GM18909 (cell line): ENCODE data around the gene OR11H12.
"Not testable (repeated sequence)": the region's sequence is repeated elsewhere in the genome, so short reads cannot be mapped to it uniquely, and the experiment has no call there.

Experiments used
- ATAC-seq: cut with Tn5 transposase; IDR thresholded peaks from one replicate; pipeline ENCODE4 v1.9.1; 2021; ENCODE audit warnings: mild to moderate bottlenecking; ENCODE audit not compliant: unreplicated experiment, poor library complexity

Gene OR11H12, protein sequence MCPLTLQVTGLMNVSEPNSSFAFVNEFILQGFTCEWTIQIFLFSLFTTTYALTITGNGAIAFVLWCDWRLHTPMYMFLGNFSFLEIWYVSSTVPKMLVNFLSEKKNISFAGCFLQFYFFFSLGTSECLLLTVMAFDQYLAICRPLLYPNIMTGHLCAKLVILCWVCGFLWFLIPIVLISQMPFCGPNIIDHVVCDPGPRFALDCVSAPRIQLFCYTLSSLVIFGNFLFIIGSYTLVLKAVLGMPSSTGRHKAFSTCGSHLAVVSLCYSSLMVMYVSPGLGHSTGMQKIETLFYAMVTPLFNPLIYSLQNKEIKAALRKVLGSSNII

DNA sequence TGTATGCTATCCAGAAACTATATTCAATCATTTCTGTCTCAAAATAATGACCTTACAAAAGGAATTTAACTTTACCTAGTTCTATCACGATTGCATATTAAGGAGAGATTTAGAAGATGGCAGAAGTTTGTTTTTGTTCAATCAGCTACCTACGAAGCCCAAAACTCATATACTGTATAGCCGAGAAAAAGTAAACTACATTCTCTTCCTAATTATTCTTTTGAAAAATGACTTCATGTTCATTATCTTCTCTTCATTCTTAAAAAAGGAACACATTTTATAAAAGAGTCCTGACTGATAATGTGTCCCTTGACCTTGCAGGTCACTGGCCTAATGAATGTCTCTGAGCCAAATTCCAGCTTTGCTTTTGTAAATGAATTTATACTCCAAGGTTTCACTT lies at the start of gene OR11H12:
OR11H12 (plus strand) TSS at position 301 of the 400 bp plus-strand sequence; CDS start at position 301, 0 bp downstream.
- not testable (repeated sequence) for ATAC-seq

DNA sequence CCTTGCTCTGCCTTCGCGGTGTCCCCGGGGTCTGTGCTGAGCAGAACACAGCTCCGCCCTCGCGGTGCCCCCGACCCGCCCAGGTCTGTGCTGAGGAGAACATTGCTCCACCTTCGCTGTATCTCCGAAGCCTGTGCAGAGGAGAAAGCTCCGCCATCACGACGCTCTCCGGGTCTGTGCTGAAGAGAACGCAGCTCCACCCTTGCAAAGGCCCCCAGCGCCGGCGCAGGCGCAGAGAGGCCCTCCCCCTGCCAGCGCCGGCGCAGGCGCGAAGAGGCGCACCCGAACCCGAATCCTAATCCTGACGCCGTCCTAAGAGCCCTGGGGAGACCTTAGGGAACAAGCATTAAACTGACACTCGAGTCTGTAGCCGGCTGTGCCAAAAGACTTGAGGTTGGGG lies 18.0 kb upstream of the OR11H12 start:
- ATAC-seq = not testable (repeated sequence)

DNA sequence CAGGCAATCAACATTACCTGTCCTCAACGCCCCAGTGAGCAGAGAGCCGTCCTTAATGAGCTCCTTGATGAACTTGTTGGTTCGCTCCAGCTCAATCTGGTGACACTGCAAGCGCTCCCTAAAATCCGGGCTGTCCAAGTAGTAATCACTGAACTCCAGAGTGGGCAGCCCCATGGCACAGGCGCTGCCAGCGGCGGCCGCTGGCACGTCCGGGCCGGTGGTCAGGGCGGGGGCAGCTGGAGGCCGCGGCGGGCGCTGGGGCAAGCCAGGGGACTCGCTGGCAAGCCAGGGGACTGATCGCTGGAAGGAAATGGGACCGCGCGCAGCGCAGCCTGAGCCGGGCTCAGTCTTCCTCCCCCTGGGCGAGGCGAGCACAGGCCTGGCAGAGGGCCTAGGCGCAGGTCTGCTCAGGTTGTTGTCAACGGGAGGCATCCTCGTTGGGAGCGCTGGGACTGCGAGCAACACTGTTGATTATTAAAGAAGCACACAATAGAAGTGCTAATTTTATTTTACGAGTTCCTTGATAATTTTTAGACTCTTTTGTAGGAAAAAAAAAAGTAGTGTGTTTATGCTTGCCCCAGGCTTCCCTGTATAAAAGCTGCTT lies 25.8 kb downstream of the OR11H12 start:
- ATAC-seq = not testable (repeated sequence)

DNA sequence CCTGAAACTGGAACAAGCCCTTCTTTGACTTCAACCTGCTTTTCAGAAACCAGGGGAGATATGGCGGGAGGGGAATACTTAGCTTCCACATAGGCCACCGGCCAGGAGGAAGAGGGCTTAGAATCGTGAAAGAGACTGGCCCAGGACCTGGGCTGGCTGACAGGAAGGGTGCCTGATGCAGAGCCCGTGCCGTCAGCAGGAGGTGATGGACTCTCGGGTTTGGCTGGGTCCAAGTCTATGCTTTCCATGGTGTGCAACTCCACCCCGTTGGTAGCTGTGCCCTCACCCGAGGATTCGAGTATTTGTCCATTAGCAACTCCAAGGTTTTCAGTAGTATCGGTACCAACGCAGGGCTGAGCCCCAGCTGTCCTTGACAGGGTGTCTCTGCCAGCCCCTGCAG lies 35.1 kb downstream of the OR11H12 start:
- not testable (repeated sequence) for ATAC-seq

DNA sequence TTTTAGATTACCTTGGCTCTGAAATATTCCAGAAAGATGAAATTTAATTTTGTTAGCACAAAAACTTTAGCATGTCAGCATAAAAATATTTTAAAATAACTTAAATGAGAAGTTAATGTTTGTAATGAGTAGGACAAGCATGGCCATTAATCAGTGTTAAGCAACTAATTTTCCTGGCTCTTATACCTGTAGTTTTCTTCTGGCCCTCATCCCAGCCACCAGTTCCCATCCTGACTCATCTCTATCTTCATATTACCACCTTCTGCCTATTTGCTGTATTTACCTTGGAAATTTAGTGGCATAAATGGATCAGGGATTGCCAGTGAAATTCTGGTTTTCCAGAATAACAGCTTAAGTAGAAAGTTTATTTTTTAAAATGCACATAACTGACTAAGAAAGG lies 37.1 kb downstream of the OR11H12 start:
- not testable (repeated sequence) for ATAC-seq

DNA sequence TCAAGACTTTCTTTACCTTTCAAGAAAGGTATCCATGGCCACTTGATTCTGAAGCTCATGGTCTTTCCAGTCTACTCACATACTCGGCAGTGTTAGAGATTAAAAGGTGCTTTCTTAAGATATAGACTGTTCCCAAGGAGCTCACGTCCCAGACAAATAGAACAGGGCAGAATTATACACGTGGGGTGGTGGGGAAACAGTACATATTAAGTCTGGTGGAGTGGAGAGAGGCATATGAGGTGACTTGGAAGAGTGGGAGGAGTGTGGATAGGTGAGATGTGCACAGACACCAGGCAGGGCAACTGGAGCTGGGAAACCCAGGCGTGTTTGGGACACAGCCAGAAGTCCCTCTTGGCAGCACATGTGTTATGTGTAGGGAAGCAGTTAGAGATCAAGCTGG lies 37.9 kb downstream of the OR11H12 start:
- not testable (repeated sequence) for ATAC-seq

DNA sequence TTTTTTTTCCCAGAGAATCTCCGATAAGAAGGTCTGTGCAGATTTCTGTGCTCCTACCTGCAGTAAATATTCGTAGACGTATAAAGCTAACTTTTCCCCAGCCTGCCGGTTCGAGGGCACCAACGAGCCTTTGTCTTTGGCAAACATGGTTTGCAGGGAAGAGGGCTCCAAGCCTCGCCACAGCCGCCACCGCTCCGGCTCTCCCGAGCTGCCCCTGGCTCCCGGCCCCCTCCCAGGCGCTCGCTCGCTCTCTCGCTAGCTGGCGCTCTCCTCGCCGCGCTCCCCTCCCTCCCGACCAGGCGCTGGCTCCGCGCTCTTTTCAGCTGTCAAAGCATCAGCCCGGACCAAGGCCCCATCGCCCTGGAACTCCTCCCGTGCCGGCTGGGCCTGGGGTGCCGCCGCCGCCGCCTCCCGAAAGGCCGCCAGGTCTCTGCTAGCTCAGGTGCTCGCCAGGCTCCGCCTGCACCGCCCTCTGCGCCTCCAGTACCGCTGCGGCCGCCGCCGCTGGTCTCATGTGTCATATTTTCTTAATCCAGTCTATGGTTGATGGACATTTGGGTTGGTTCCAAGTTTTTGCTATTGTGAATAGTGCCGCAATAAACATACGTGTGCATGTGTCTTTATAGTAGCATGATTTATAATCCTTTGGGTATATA lies 45.3 kb downstream of the OR11H12 start:
- ATAC-seq = not testable (repeated sequence)
